Uterus (tissue), 2 donors: ENCODE results near the gene RALGPS1.

Experiments used
- CTCF ChIP-seq, 4 experiments: fragments of 200-600 bp in 2 of 4; fragments of 450-650 bp in 2 of 4; sonication (generic) in 2 of 4; IDR thresholded peaks; one replicate each; pipeline ENCODE4 v1.5.1; 2016 to 2019; ENCODE audit warnings: antibody characterized with exemption in 4 of 4, mild to moderate bottlenecking in 2 of 4, moderate library complexity in 1 of 4
- POLR2A ChIP-seq, 2 donors: fragments of 450-650 bp; IDR thresholded peaks; one replicate each; pipeline ENCODE4 v1.6.1; 2016; ENCODE audit warnings: antibody characterized with exemption in 2 of 2, mild to moderate bottlenecking in 1 of 2, moderate library complexity in 1 of 2

GRCh38 chr9:127218818-127219217, 304.2 kb downstream of the RALGPS1 start:
- TF ChIP-seq CTCF (IDR thresholded peaks at IDR 0.05) (no peak), POLR2A (IDR thresholded peaks at IDR 0.05) (no peak)
